ENCODE results near the gene KANSL1. TPM values are rescaled to one million over a fixed set of nuclear protein-coding genes. Genes with fewer than 3 reads are reported as not detected.
"Not testable (repeated sequence)": the region's sequence is repeated elsewhere in the genome, so short reads cannot be mapped to it uniquely, and the experiment has no call there.

KANSL1 gene
- total and polyA plus RNA-seq, 5 donors from 2014 or later: 9.1 to 295 (median 11.3) TPM

GRCh38 chr17:46020998-46021397, 172.2 kb downstream of the KANSL1 start:
- peaks cover 0 to 1% (median 0%) of the 10 kb centered on the region in 7 donors for H3K9me3 Mint-ChIP-seq
- H3K27me3 Mint-ChIP-seq: no peaks in the 10 kb centered on the region
- DNase-seq (no peak), ATAC-seq (ENCODE audit: low read depth in 2 of 2) (no peak)
- H3K36me3 Mint-ChIP-seq: peaks cover 12% of the 10 kb centered on the region
- H3K4me3 ChIP-seq (ENCODE audit: low read depth, low read length): no peak overlapping the region
- no peaks in the 10 kb centered on the region for H3K9me3 ChIP-seq (ENCODE audit: control insufficient read depth in 2 of 2, low read length in 2 of 2)
- peak overlapping the region; percentile 67 for H3K27ac ChIP-seq (ENCODE audit: insufficient read depth, low read length, poor library complexity, severe bottlenecking)
- H3K27ac Mint-ChIP-seq: peak overlapping the region; percentile 97 to 99 (median 98)
- H3K36me3 ChIP-seq (ENCODE audit: control insufficient read depth, insufficient read depth, low read length): peaks cover 3% of the 10 kb centered on the region
- H3K4me3 Mint-ChIP-seq: no peak overlapping the region
- peaks cover 9 to 54% (median 17%) of the 10 kb centered on the region in 4 donors for H3K4me1 Mint-ChIP-seq
- H3K4me1 ChIP-seq (ENCODE audit: control insufficient read depth, insufficient read depth, low read length, poor library complexity, severe bottlenecking): peaks cover 32% of the 10 kb centered on the region
- no peaks in the 10 kb centered on the region for H3K27me3 ChIP-seq (ENCODE audit: control insufficient read depth, insufficient read depth, low read length)

DNA sequence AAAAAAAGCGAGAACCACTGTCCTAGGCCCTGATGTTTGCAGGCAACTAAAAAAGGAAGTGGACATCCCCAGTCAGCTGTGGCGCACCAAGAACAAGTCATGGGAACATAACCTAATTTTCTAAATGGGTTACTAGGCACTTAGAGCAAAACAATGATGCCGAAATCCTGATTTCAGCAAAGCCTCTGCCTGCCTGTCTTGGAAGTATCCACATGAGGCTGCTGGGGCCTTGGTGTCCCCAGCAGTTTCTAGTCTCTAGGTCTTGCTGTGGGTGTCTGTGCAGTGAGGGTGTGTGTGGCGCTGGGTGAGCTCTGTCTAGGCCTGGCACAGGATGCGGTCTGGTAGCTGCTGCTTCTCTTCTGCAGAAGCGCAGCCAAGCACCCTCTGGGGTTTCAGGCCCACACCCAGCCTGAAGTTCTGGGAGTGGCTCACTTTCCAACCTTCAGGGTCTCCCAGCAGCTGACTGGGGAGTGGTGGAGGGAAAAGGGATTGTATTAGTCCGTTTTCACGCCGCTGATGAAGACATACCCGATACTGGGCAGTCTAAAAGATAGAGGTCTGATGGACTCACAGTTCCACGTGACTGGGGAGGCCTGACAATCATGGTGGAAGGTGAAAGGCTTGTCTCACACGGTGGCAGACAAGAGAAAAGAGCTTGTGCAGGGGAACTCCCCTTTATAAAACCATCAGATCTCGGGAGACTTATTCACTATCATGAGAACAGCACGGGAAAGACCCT, 173.0 kb downstream of the KANSL1 start:
- Mint-ChIP-seq H3K36me3 (peaks cover 5% of the 10 kb centered on the region), H3K9me3 (peaks cover 0 to 1% (median 0%) of the 10 kb centered on the region in 7 donors), H3K27me3 (no peaks in the 10 kb centered on the region), H3K4me1 (peaks cover 9 to 47% (median 17%) of the 10 kb centered on the region in 4 donors), H3K27ac (peak overlapping the region; percentile 97 to 99 (median 98)), H3K4me3 (peak overlapping the region; percentile 37 to 85 (median 66))
- Histone ChIP-seq H3K36me3 (ENCODE audit: control insufficient read depth, insufficient read depth, low read length) (peaks cover 3% of the 10 kb centered on the region), H3K27me3 (ENCODE audit: control insufficient read depth, insufficient read depth, low read length) (no peaks in the 10 kb centered on the region), H3K4me3 (ENCODE audit: low read depth, low read length) (no peak overlapping the region), H3K27ac (ENCODE audit: insufficient read depth, low read length, poor library complexity, severe bottlenecking) (peak overlapping the region; percentile 67), H3K9me3 (ENCODE audit: control insufficient read depth in 2 of 2, low read length in 2 of 2) (no peaks in the 10 kb centered on the region), H3K4me1 (ENCODE audit: control insufficient read depth, insufficient read depth, low read length, poor library complexity, severe bottlenecking) (peaks cover 32% of the 10 kb centered on the region)
- ATAC-seq (ENCODE audit: low read depth in 2 of 2) (peak; percentile 99 to 100), DNase-seq (peak; percentile 26 to 92 (median 74))

DNA sequence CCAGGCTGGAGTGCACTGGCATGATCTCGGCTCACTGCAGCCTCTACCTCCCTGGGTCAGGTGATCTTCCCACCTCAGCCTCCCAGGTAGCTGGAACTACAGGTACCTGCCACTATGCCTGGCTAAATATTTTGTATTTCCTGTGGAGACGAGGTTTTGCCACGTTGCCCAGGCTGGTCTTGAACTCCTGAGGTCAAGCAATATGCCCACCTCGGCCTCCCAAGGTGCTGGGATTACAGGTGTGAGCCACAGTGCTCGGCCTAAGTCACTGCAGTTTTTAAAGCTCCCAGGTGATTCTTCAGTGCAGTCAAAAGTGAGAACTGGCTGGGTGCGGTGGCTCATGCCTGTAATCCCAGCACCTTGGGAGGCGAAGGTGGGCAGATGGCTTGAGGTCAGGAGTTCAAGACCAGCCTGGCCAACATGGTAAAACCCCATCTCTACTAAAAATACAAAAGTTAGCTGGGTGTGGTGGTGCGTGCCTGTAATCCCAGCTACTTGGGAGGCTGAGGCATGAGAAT, 173.8 kb downstream of the KANSL1 start:
- H3K36me3 Mint-ChIP-seq; H3K4me3 ChIP-seq (ENCODE audit: low read depth, low read length); H3K27me3 ChIP-seq (ENCODE audit: control insufficient read depth, insufficient read depth, low read length); H3K9me3 Mint-ChIP-seq; H3K9me3 ChIP-seq (ENCODE audit: control insufficient read depth in 2 of 2, low read length in 2 of 2); ATAC-seq (ENCODE audit: low read depth in 2 of 2); H3K27me3 Mint-ChIP-seq; H3K36me3 ChIP-seq (ENCODE audit: control insufficient read depth, insufficient read depth, low read length); DNase-seq: not testable (repeated sequence)
- peaks cover 9 to 47% (median 17%) of the 10 kb centered on the region in 4 donors for H3K4me1 Mint-ChIP-seq
- Histone ChIP-seq H3K4me1 (ENCODE audit: control insufficient read depth, insufficient read depth, low read length, poor library complexity, severe bottlenecking) (peaks cover 32% of the 10 kb centered on the region), H3K27ac (ENCODE audit: insufficient read depth, low read length, poor library complexity, severe bottlenecking) (peak overlapping the region; percentile 67)
- H3K4me3 Mint-ChIP-seq: peak overlapping the region in 1 of 4 donors; percentile 85
- peak overlapping the region; percentile 97 to 99 (median 98) for H3K27ac Mint-ChIP-seq

GRCh38 chr17:46013502-46014165, 179.6 kb downstream of the KANSL1 start:
- Mint-ChIP-seq H3K27me3 (no peaks in the 10 kb centered on the region), H3K4me3 (no peak overlapping the region), H3K36me3 (no peaks in the 10 kb centered on the region), H3K9me3 (no peaks in the 10 kb centered on the region), H3K4me1 (peaks cover 0 to 7% (median 5%) of the 10 kb centered on the region in 4 donors), H3K27ac (no peak overlapping the region)
- Histone ChIP-seq H3K27me3 (ENCODE audit: control insufficient read depth, insufficient read depth, low read length) (no peaks in the 10 kb centered on the region), H3K4me1 (ENCODE audit: control insufficient read depth, insufficient read depth, low read length, poor library complexity, severe bottlenecking) (peaks cover 3% of the 10 kb centered on the region), H3K4me3 (ENCODE audit: low read depth, low read length) (no peak overlapping the region), H3K27ac (ENCODE audit: insufficient read depth, low read length, poor library complexity, severe bottlenecking) (no peak overlapping the region), H3K36me3 (ENCODE audit: control insufficient read depth, insufficient read depth, low read length) (no peaks in the 10 kb centered on the region), H3K9me3 (ENCODE audit: control insufficient read depth in 2 of 2, low read length in 2 of 2) (no peaks in the 10 kb centered on the region)
- ATAC-seq (ENCODE audit: low read depth in 2 of 2) (no peak), DNase-seq (no peak)

DNA sequence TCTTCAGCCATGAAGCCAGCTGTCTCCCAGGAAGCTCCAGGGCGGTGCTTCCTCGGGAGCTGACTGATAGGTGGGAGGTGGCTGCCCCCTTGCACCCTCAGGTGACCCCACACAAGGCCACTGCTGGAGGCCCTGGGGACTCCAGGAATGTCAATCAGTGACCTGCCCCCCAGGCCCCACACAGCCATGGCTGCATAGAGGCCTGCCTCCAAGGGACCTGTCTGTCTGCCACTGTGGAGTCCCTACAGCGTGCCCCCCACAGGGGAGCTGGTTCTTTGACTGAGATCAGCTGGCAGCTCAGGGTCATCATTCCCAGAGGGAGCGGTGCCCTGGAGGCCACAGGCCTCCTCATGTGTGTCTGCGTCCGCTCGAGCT, 180.1 kb downstream of the KANSL1 start:
- Mint-ChIP-seq H3K36me3 (no peaks in the 10 kb centered on the region), H3K4me1 (peaks cover 0 to 3% (median under 1%) of the 10 kb centered on the region in 4 donors), H3K27me3 (no peaks in the 10 kb centered on the region), H3K9me3 (no peaks in the 10 kb centered on the region), H3K27ac (no peak overlapping the region), H3K4me3 (no peak overlapping the region)
- DNase-seq (no peak), ATAC-seq (ENCODE audit: low read depth in 2 of 2) (no peak)
- Histone ChIP-seq H3K27ac (ENCODE audit: insufficient read depth, low read length, poor library complexity, severe bottlenecking) (no peak overlapping the region), H3K9me3 (ENCODE audit: control insufficient read depth in 2 of 2, low read length in 2 of 2) (no peaks in the 10 kb centered on the region), H3K4me1 (ENCODE audit: control insufficient read depth, insufficient read depth, low read length, poor library complexity, severe bottlenecking) (no peaks in the 10 kb centered on the region), H3K27me3 (ENCODE audit: control insufficient read depth, insufficient read depth, low read length) (no peaks in the 10 kb centered on the region), H3K4me3 (ENCODE audit: low read depth, low read length) (no peak overlapping the region), H3K36me3 (ENCODE audit: control insufficient read depth, insufficient read depth, low read length) (no peaks in the 10 kb centered on the region)

DNA sequence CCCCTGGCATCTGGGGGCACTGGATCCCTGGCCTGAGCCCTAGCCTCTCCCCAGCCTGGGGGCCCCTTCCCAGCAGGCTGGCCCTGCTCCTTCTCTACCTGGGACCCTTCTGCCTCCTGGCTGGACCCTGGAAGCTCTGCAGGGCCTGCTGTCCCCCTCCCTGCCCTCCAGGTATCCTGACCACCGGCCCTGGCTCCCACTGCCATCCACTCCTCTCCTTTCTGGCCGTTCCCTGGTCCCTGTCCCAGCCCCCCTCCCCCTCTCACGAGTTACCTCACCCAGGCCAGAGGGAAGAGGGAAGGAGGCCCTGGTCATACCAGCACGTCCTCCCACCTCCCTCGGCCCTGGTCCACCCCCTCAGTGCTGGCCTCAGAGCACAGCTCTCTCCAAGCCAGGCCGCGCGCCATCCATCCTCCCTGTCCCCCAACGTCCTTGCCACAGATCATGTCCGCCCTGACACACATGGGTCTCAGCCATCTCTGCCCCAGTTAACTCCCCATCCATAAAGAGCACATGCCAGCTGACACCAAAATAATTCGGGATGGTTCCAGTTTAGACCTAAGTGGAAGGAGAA, 180.6 kb downstream of the KANSL1 start:
- no peaks in the 10 kb centered on the region for H3K4me1 Mint-ChIP-seq
- DNase-seq (no peak), ATAC-seq (ENCODE audit: low read depth in 2 of 2) (no peak)
- no peaks in the 10 kb centered on the region for H3K36me3 Mint-ChIP-seq
- Histone ChIP-seq H3K9me3 (ENCODE audit: control insufficient read depth in 2 of 2, low read length in 2 of 2) (no peaks in the 10 kb centered on the region), H3K4me1 (ENCODE audit: control insufficient read depth, insufficient read depth, low read length, poor library complexity, severe bottlenecking) (no peaks in the 10 kb centered on the region), H3K27ac (ENCODE audit: insufficient read depth, low read length, poor library complexity, severe bottlenecking) (no peak overlapping the region), H3K36me3 (ENCODE audit: control insufficient read depth, insufficient read depth, low read length) (no peaks in the 10 kb centered on the region), H3K27me3 (ENCODE audit: control insufficient read depth, insufficient read depth, low read length) (no peaks in the 10 kb centered on the region), H3K4me3 (ENCODE audit: low read depth, low read length) (no peak overlapping the region)
- H3K4me3 Mint-ChIP-seq: no peak overlapping the region
- H3K27me3 Mint-ChIP-seq: no peaks in the 10 kb centered on the region
- H3K27ac Mint-ChIP-seq: no peak overlapping the region
- no peaks in the 10 kb centered on the region for H3K9me3 Mint-ChIP-seq

- no peak overlapping the region for H3K4me3 Mint-ChIP-seq
- no peaks in the 10 kb centered on the region for H3K9me3 ChIP-seq (ENCODE audit: control insufficient read depth in 2 of 2, low read length in 2 of 2)
- H3K9me3 Mint-ChIP-seq: no peaks in the 10 kb centered on the region
- H3K27ac Mint-ChIP-seq: no peak overlapping the region
- H3K4me3 ChIP-seq (ENCODE audit: low read depth, low read length): no peak overlapping the region
- H3K27me3 ChIP-seq (ENCODE audit: control insufficient read depth, insufficient read depth, low read length): no peaks in the 10 kb centered on the region
- H3K36me3 Mint-ChIP-seq: no peaks in the 10 kb centered on the region
- H3K27ac ChIP-seq (ENCODE audit: insufficient read depth, low read length, poor library complexity, severe bottlenecking): no peak overlapping the region
- DNase-seq (no peak), ATAC-seq (ENCODE audit: low read depth in 2 of 2) (no peak)
- no peaks in the 10 kb centered on the region for H3K4me1 Mint-ChIP-seq
- H3K27me3 Mint-ChIP-seq: no peaks in the 10 kb centered on the region
- no peaks in the 10 kb centered on the region for H3K36me3 ChIP-seq (ENCODE audit: control insufficient read depth, insufficient read depth, low read length)
- H3K4me1 ChIP-seq (ENCODE audit: control insufficient read depth, insufficient read depth, low read length, poor library complexity, severe bottlenecking): no peaks in the 10 kb centered on the region
Observed at GRCh38 chr17:46011711-46012505, 181.3 kb downstream of the KANSL1 start.

All from CD4-positive, CD25-positive, alpha-beta regulatory T cell (primary cell).